ENCODE measurements around the gene FXYD1.
"Not testable (repeated sequence)": the region's sequence is repeated elsewhere in the genome, so short reads cannot be mapped to it uniquely, and the experiment has no call there.

FXYD1 gene

GRCh38 chr19:35138305-35138892, at the start of gene FXYD1:
Gene FXYD1 (plus strand): TSS chr19:35138824. CDS start chr19:35140080, 1,256 bp downstream.
- no peak for DNase-seq

GRCh38 chr19:35089554-35089953, 49.1 kb upstream of the FXYD1 start:
- no peak for DNase-seq

DNA sequence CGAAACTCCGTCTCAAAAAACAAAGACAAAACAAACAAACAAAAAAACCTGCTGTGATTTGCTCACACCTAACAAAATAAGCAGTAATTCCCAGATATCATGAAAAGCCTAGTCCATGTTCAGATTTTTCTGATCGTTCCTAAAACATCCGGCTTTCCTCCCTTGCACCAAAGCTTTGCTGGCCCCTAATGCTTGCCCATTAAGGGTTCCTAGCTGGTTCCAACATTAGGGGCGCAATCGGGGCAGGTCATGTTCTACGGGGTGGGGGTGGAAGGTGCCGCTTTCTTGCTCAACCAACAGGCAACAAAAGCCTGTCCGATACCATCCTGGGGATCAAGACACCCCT, 48.5 kb upstream of the FXYD1 start:
- no peak for DNase-seq

DNA sequence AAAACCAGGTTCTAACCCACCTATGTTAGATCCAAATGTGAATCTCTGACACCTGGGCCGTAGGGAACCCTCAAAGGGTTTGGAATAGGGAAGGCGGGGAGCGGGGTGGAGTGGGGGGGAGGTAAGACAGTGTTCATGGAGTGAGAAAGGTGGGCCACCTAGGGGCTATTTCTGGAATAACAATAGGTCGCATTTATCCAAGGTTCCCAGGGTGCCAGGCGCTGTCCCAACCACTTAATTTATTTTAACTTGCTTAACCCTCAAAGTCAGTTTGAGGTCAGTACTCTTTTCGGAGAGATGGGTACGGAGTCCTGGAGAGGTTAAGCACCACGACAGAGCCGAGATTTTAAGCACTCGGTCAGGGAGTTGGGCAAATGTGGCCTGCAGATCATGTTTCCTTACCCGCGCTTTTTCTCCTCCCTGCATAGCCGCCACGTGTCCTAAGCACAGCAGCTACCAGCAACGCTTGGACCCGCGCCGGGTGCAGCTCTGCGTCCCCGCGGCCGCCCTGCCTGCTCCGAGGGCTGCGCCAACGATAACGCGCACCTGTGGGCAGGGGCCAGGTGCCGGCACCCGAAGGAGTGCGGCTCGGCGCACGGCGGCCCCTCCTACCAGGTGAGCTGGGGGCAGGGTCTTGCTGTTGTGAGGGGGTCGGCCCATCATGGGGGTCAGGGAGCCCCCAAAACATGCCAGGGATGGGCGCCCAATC, 48.0 kb upstream of the FXYD1 start:
- peak; percentile 24 to 29 for DNase-seq

- no peak for DNase-seq
Observed at GRCh38 chr19:35093430-35093829, 45.2 kb upstream of the FXYD1 start.

DNA sequence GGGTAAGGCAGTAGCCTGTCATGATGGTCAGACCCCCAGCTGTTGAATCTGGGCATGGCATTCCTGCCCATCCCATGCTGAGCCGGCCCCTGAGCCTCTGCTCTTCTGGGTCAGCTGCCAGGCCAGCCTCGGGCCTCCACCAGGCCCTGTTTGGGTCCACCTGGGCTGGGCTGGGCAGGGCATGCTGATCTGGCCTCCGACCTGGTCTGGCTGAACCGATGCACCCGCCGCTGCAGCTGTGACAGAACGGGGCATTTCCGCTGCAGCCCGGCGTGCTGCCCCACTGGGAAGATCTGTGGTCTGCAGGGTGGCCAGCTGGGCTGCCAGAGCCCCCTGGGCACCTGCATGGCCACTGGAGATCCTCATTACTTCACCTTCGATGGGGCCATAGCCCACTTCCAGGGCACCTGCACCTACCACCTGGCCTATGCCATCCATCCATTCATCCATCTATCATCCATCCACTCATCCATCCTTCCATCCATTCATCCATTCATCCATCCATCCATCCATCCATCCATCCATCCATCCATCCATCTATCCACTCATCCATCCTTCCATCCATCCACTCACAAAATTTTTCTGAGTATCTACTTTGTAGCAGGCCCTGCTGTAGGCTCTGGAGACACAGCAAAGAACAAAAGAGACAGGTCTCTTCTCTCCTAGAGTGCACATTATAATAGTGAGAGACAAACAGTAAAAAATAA, 44.5 kb upstream of the FXYD1 start:
- no peak for DNase-seq

DNA sequence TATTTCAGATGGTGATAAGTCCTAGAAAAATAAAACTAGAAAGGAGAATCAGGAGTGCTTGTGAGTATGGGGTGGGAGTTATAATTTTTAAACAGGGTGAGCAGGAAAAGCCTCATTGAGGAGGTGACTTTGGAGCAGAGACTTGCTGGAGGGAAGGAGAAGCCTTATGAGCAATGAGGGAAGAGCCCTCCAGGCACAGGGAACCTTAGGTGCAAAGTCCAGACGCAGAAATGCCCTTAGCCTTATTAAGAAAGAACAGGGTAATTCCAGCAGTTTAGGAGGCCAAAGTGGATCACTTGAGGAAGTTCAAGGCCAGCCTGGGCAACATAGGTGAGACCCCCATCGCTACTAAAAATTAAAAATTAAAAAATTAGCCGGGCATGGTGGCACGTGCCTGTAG, 44.0 kb upstream of the FXYD1 start:
- no peak for DNase-seq

DNA sequence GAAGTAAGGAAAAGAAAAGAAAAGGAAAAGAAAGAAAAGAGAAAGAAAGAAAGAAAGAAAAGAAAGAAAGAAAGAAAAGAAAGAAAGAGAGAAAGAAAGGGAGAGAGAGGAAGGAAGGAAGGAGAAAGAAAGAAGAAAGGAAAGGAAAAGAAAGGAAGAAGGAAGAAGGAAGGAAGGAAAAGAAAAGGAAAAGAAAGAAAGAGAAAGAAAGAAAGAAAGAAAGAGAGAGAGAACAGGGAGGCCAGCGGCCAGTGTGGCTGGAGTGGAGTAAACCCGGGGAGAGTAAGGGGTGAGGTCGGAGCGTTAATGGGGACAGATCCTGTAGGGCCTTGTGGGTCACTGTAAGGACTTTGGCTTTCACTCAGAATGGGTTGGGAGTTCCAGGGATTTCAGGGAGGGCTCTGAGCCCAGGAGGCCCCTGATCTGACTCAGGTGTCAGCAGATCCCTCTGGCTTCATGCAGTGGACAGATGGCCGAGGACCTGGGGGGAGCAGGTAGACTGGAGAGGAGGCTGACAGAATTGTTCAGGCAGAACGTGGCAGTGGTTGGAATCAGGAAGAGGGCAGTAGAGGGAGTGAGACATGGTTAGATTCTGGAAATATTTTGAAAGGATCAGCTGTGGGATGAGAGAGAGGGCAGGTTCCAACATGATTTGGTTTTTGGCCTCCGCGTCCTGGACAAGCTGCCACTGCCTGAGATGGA, 42.8 kb upstream of the FXYD1 start:
- no peak for DNase-seq

DNA sequence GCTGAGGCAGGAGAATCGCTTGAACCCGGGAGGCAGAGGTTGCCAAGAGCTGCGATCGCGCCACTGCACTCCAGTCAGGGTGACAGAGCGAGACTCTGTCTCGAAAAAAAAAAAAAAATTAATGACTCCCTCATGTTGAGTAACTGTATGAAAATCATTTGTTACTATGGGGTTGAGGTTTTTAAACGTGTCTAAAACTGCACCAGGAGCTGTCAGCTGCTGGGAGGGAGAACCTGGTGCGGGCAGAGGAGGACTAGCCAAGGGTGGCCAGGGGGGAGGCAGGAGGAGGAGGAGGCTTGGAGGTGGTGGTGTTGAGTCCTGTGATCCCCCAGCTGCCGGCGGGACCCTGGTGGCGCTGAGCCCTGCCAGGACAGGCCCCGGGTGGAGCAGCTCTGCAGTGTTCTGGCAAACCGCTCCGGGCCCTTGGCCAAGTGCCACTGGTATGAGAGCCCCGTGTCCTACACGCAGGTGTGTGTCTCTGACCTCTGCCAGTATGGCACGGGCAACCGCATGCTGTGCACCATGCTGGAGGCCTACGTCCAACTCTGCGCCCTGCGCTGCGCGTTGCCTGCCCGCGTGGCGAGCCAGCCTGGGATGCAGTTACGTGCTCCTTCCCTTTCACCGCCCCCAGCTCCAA, 40.1 kb upstream of the FXYD1 start:
- DNase-seq, result no peak

- DNase-seq, result no peak
Observed at GRCh38 chr19:35099155-35099896, 39.3 kb upstream of the FXYD1 start.

DNA sequence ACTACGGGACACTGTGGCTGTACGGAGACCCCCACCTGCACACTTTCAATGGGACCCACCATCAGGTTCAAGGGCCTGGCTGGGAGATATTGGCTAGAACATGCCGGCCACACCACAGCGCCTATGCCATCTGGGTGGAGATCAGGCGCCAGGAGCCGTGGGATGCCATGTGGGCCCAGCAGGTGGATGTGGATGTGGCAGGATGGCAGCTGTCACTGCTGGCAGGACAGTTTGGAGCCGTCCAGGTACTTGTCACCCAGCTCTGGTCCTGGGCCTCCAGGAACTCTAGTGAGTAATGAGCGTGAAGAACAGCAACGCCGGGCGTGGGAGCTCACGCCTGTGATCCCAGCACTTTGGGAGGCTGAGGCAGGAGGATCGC, 38.7 kb upstream of the FXYD1 start:
- DNase-seq, result no peak

DNA sequence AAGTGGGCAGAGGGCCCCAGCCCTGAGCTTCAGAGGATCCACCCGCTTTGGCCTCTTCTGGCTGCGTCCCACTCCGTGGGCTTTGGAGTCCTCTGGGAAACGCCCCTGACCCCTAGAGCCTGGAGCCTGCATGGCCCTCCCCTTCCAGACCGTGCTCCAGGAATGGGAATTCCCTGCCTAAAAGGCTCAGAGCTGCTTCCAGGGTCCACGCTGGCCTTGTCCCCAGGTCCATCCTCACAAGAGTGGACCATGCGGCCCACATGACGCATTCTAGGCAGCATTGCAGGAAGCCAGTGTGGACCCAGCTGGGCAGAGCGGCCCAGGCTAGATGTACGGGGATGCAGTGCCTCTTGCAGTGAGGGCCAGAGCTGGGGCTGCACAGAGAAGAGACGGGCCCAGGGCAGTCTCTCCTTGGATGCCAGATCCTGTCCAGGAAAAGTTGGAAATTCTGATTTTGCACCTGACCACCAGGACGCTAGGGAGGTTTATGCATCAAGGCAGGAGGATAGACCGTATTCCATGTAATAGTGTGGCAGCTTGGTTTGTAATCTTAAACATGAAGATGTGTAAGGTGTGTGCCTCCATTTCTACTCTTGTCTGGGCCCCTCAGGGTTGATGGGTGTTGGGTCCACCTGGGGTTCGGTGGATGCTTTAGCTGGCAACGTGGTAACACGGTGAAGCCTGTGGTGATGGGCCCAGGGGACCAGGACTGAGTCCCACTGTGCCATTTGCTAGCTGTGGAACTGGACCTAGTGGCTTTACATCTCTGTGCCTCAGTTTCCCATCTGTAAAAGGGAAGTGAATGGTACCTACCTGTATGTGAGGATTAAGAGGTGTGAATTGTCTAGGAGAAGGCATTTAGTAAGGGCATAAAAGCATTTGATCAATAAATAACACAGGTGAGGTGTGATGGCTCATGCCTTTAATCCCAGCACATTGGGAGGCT, 37.8 kb upstream of the FXYD1 start:
- DNase-seq, result no peak

DNA sequence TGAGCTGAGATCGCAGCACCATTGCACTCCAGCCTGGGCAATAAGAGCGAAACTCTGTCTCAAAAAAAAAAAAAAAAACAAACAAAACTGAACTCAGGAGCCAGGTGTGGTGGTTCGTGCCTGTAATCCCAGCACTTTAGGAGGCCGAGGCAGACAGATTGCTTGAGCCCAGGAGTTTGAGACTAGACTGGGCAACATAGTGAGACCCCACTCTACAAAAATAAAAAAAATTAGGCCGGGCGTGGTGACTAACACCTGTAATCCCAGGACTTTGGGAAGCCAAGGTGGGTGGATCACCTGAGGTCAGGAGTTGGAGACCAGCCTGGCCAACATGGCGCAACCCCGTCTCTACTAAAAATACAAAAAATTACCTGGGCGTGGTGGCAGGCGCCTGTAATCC, 36.7 kb upstream of the FXYD1 start:
- DNase-seq, result not testable (repeated sequence)

DNA sequence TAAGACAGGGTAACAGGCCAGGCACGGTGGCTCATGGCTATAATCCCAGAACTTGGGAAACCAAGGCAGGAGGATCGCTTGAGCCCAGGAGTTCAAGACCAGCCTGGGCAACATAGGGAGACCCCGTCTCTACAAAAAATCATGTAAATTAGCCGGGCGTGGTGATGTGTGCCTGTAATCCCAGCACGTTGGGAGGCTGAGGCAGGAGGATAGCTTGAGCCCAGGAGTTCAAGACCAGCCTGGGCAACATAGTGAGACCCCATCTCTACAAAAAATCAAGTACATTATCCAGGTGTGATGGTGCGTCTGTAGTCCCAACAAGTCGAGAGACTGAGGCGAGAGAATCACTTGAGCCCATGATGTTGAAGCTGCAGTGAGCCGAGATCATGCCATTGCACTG, 35.0 kb upstream of the FXYD1 start:
- DNase-seq, result not testable (repeated sequence)

GRCh38 chr19:35104361-35104760, 34.3 kb upstream of the FXYD1 start:
- no peak for DNase-seq

DNA sequence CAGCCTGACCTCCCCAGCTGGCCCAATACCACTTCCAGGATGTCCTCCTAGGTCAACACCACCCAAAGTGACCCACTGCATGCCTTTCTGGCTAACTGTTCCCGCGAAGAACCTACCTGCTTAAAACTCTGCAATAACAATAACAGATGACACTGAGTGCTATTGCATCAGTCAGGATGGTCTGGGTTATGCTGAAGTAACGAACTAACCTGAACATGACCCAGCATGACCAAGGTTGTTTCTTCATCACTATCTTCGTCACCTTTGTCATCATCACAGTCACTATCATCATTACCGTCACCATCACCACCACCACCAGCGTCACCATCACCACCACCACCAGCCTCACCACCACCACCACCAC, 33.6 kb upstream of the FXYD1 start:
- no peak for DNase-seq

- no peak for DNase-seq
Observed at GRCh38 chr19:35105411-35106290, 33.0 kb upstream of the FXYD1 start.

GRCh38 chr19:35106291-35106583, 32.4 kb upstream of the FXYD1 start:
- DNase-seq, result no peak

DNA sequence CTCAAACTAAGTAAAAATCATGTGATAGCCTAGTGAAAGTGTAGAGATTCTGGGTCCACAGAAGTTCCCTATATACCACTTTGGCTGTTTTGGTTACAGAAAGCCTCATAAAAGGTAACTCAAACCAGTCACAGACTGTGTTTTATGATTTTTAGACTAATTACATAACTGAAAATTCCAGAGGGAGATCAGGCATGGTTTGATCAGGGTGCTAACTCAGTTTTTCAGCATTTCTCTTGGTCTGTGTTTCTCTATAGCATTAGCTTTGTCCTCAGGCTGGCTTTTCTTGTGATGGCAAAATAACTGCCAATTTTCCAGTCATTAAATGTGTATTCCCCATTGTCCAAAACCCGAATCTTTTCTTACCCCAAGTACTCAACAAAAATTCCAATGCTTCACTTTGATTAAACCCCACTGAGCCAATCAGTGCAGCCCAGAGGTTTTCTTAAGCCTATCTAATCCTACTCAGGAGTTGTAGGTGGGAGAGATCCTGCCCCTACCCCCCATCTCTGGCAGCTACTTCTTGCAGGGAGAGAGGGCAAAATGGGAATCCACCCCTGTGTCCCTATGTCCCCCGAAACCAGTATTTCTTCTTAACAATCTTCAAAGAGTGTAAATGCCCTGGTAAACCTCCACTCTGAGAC, 31.6 kb upstream of the FXYD1 start:
- DNase-seq, result no peak

- DNase-seq, result no peak
Observed at GRCh38 chr19:35107545-35107944, 31.1 kb upstream of the FXYD1 start.

Data from NCI-H1930 (cell line).